Measurements from ENCODE around the gene MT1F.

Gene MT1F

DNA sequence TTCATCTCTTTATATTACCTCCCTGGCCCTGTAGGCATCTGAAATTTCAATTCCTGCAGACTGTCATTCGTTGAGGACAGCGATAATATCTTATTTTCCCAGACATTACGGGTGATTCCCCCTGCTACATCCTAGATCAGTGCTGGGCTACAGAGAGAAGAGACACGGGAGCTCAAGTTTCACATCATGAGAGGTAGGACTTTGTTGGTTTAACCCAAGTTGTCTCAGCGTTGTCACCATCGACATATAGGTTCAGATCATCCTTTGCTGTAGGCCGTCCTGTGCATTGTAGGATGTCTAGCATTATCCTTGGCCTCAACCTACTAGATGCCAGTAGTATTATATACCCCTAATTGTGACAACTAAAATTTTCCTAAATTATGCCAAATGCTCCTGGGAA is 43.8 kb downstream of the MT1F start:
- DNase-seq: no peak

DNA sequence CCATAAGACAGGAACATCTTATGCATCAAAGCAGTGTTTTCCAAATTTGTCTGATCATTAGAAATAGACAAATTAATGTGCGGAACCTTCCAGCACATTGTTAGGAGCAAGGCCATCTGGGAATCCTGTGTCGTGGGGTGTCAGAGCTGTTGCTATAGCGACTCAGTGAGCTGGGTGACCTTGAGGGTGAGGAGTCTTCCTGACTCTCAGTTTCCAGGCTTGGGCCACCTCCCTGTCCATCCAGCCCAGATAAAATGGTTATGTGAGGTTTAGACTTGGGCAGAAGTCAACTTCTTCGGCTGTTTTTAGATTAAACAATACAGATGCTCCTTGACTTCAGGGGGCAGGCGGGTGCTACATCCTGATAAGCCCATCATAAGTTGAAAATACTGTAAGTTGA is 45.1 kb downstream of the MT1F start:
- DNase-seq: no peak

Data from NCI-H446 (cell line).